Mesenteric fat pad (tissue), 1 donor: ENCODE measurements around the gene SNAPC4. TPM values are rescaled to one million over a fixed set of nuclear protein-coding genes. Genes with fewer than 3 reads are reported as not detected.

Experiments
- DNase-seq: peaks from one replicate; pipeline ENCODE4 v3.0.0-alpha.2; 2020; ENCODE audit warnings: low spot score
- total RNA-seq: library from RNA; stranded (reverse); fragmentation: NEBNext Ultra II Directional; extraction: Animal tissue kit (Norgen Biotek cat#: 25700); gene quantifications from one replicate; pipeline ENCODE4 v1.2.1, GENCODE V29; 2021
- donor health status: DM: yes; HTN: yes; CAD: no.

SNAPC4 gene
- total RNA-seq, 1 donor from 2014 or later = 6.3 TPM

- DNase-seq = no peak
Measured at GRCh38 chr9:136372561-136373299, 27.2 kb downstream of the SNAPC4 start.

- DNase-seq = no peak
Measured at GRCh38 chr9:136372006-136372405, 28.0 kb downstream of the SNAPC4 start.

GRCh38 chr9:136371533-136371880, 28.5 kb downstream of the SNAPC4 start:
- DNase-seq = no peak

- no peak for DNase-seq
Measured at GRCh38 chr9:136370687-136371532, 29.1 kb downstream of the SNAPC4 start.

- no peak for DNase-seq
Measured at GRCh38 chr9:136370037-136370436, 29.9 kb downstream of the SNAPC4 start.

- DNase-seq = no peak
Measured at GRCh38 chr9:136368190-136368589, 31.8 kb downstream of the SNAPC4 start.

GRCh38 chr9:136367296-136368145, 32.4 kb downstream of the SNAPC4 start:
- no peak for DNase-seq

- no peak for DNase-seq
Measured at GRCh38 chr9:136366826-136367225, 33.1 kb downstream of the SNAPC4 start.

- no peak for DNase-seq
Measured at GRCh38 chr9:136365775-136366222, 34.2 kb downstream of the SNAPC4 start.

GRCh38 chr9:136364942-136365774, 34.8 kb downstream of the SNAPC4 start:
- no peak for DNase-seq

- no peak for DNase-seq
Measured at GRCh38 chr9:136363949-136364748, 35.8 kb downstream of the SNAPC4 start.

- peak; percentile 99 for DNase-seq
Measured at GRCh38 chr9:136363106-136363948, 36.6 kb downstream of the SNAPC4 start, which contains the start of gene DNLZ. Gene DNLZ, minus strand, starts transcription at chr9:136363744. Its CDS starts 30 bp downstream, at chr9:136363714.

GRCh38 chr9:136362450-136362784, 37.6 kb downstream of the SNAPC4 start:
- no peak for DNase-seq

GRCh38 chr9:136361754-136362449, 38.1 kb downstream of the SNAPC4 start:
- no peak for DNase-seq

- DNase-seq = no peak
Measured at GRCh38 chr9:136361047-136361753, 38.8 kb downstream of the SNAPC4 start.

GRCh38 chr9:136359774-136360718, 39.9 kb downstream of the SNAPC4 start:
- DNase-seq = no peak
